ENCODE data around the gene DNASE1. TPM values are rescaled to one million over a fixed set of nuclear protein-coding genes. Genes with fewer than 3 reads are reported as not detected.

Gene DNASE1
- total RNA-seq, 1 experiment from 2014 or later = 11.0 TPM

DNA sequence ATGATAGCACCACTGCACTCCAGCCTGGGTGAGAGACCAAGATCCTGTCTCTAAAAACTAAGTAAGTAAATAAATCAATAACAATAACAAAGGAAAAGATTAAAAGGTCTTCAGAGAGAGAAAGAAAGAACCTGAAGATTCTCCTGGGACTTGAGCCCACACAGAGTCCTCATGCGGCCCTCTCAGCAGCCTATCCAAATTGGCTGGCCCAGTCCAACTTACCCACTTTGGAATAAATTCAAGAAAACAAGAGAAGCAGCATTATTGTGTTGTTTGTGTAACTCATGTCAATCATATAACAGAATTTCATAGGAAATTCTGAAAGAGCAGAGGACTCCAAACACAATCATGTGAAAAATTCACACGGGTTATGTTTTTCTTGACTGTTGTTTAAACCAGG lies 46.9 kb upstream of the DNASE1 start:
- 0 out of 4 replicates have a peak, but pooled peaks cover 0 to 4% of the 10 kb centered on the region in 2 experiments for H3K36me3 ChIP-seq (ENCODE audit: control insufficient read depth in 1 of 2, insufficient read depth in 2 of 2, low read length in 2 of 2)
- H3K9me2 ChIP-seq (ENCODE audit: insufficient read depth) = no peaks in the 10 kb centered on the region
- TF ChIP-seq JUND (IDR thresholded peaks at IDR 0.05) (no peak), EZH2 (IDR thresholded peaks at IDR 0.05) (no peak), ZNF274 (IDR thresholded peaks at IDR 0.05; ENCODE audit: low read depth, low read length) (no peak), ELF1 (IDR thresholded peaks at IDR 0.05; ENCODE audit: borderline replicate concordance, low read depth) (no peak), ZFX (IDR thresholded peaks at IDR 0.05) (no peak), SIN3A (IDR thresholded peaks at IDR 0.05; ENCODE audit: low read depth) (no peak), SP1 (IDR thresholded peaks at IDR 0.05; ENCODE audit: low read depth) (no peak), SRF (IDR thresholded peaks at IDR 0.05; ENCODE audit: low read depth) (no peak), POLR2AphosphoS5 (IDR thresholded peaks at IDR 0.05; ENCODE audit: low read depth, low read length) (no peak)
- TF ChIP-seq, protein P1, sequence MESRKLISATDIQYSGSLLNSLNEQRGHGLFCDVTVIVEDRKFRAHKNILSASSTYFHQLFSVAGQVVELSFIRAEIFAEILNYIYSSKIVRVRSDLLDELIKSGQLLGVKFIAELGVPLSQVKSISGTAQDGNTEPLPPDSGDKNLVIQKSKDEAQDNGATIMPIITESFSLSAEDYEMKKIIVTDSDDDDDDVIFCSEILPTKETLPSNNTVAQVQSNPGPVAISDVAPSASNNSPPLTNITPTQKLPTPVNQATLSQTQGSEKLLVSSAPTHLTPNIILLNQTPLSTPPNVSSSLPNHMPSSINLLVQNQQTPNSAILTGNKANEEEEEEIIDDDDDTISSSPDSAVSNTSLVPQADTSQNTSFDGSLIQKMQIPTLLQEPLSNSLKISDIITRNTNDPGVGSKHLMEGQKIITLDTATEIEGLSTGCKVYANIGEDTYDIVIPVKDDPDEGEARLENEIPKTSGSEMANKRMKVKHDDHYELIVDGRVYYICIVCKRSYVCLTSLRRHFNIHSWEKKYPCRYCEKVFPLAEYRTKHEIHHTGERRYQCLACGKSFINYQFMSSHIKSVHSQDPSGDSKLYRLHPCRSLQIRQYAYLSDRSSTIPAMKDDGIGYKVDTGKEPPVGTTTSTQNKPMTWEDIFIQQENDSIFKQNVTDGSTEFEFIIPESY (IDR thresholded peaks at IDR 0.05; ENCODE audit: extremely low read depth, insufficient replicate concordance, low read length) = no peak
- TF ChIP-seq, protein P2, sequence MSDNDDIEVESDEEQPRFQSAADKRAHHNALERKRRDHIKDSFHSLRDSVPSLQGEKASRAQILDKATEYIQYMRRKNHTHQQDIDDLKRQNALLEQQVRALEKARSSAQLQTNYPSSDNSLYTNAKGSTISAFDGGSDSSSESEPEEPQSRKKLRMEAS (IDR thresholded peaks at IDR 0.05) = no peak
- TF ChIP-seq, protein P3, sequence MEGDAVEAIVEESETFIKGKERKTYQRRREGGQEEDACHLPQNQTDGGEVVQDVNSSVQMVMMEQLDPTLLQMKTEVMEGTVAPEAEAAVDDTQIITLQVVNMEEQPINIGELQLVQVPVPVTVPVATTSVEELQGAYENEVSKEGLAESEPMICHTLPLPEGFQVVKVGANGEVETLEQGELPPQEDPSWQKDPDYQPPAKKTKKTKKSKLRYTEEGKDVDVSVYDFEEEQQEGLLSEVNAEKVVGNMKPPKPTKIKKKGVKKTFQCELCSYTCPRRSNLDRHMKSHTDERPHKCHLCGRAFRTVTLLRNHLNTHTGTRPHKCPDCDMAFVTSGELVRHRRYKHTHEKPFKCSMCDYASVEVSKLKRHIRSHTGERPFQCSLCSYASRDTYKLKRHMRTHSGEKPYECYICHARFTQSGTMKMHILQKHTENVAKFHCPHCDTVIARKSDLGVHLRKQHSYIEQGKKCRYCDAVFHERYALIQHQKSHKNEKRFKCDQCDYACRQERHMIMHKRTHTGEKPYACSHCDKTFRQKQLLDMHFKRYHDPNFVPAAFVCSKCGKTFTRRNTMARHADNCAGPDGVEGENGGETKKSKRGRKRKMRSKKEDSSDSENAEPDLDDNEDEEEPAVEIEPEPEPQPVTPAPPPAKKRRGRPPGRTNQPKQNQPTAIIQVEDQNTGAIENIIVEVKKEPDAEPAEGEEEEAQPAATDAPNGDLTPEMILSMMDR (IDR thresholded peaks at IDR 0.05 in 2 of 3, conservative IDR thresholded peaks at IDR 0.05 in 1 of 3; ENCODE audit: borderline replicate concordance in 1 of 3, insufficient read depth in 1 of 3, low read depth in 2 of 3, low read length in 2 of 3) = no peak
- POLR2A ChIA-PET = no interaction called here
- no peaks in the 10 kb centered on the region for H4K20me1 ChIP-seq (ENCODE audit: insufficient read depth)
- H3K9me3 ChIP-seq (ENCODE audit: control insufficient read depth in 1 of 2, insufficient read depth in 1 of 2, low read depth in 1 of 2, low read length in 2 of 2) = no peaks in the 10 kb centered on the region
- H3K27ac ChIP-seq (ENCODE audit: low read depth, low read length) = no peak overlapping the region
- BruUV-seq (replicated peaks) = no TSS peak
- no peak for ATAC-seq
- CTCF ChIA-PET = no interaction called here
- H3K4me1 ChIP-seq (ENCODE audit: control insufficient read depth in 1 of 2, insufficient read depth in 2 of 2, low read length in 2 of 2) = peaks cover under 1 to 9% of the 10 kb centered on the region in 2 experiments; a peak in 3 of 4 replicates
- DNase-seq (ENCODE audit: low read depth, low spot score) = no peak
- H3K4me2 ChIP-seq (ENCODE audit: low read length) = no peak overlapping the region
- RAD21 ChIA-PET (ENCODE audit: low non-redundant PET in 1 of 2, low total read pairs in 2 of 2, uncharacterized antibody in 2 of 2, unreplicated experiment in 2 of 2) = no interaction called here
- no peak overlapping the region for H2AFZ ChIP-seq (ENCODE audit: low read depth, low read length, poor library complexity, severe bottlenecking)
- intact Hi-C loops (cut with micrococcal nuclease) = no loop called here
- no peak overlapping the region for H3K9ac ChIP-seq (ENCODE audit: low read length)
- H3K4me3 ChIP-seq (replicated peaks in 1 of 2; ENCODE audit: low read depth in 1 of 2, low read length in 2 of 2) = no peak overlapping the region
- no peaks in the 10 kb centered on the region for H3K27me3 ChIP-seq (ENCODE audit: insufficient read depth, low read length)
- peaks cover 14% of the 10 kb centered on the region for H3K79me2 ChIP-seq (ENCODE audit: insufficient read depth, low read length)

Data from HCT116 (cell line).